Measurements from ENCODE around the gene DDHD1. TPM values are rescaled to one million over a fixed set of nuclear protein-coding genes. Genes with fewer than 3 reads are reported as not detected.
A peak's percentile ranks its signal among the peaks of the same experiment; 100 is the strongest.
"Not testable (repeated sequence)": the region's sequence is repeated elsewhere in the genome, so short reads cannot be mapped to it uniquely, and the experiment has no call there.

DDHD1 gene
- total RNA-seq, 1 experiment from 2014 or later: 20.0 TPM

DNA sequence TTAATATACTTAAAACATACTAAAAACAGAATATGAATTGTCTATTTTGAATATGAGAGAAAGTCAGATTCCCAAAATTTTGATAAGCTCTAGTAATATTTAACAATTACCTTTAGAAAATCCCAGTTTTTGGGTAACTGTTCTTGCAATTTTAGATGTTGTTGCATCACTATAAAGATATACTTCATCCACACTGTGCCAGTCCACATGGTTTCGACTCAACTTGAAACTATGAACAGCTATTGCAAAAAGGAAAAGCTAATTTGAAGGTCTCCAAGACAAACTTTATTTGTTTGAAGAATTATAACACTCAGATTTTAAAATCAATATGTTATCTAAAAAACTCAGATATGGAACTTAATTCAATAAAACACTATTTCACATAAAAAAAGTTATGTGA lies 59.9 kb downstream of the DDHD1 start (continued):
- TF ChIP-seq, protein P1, sequence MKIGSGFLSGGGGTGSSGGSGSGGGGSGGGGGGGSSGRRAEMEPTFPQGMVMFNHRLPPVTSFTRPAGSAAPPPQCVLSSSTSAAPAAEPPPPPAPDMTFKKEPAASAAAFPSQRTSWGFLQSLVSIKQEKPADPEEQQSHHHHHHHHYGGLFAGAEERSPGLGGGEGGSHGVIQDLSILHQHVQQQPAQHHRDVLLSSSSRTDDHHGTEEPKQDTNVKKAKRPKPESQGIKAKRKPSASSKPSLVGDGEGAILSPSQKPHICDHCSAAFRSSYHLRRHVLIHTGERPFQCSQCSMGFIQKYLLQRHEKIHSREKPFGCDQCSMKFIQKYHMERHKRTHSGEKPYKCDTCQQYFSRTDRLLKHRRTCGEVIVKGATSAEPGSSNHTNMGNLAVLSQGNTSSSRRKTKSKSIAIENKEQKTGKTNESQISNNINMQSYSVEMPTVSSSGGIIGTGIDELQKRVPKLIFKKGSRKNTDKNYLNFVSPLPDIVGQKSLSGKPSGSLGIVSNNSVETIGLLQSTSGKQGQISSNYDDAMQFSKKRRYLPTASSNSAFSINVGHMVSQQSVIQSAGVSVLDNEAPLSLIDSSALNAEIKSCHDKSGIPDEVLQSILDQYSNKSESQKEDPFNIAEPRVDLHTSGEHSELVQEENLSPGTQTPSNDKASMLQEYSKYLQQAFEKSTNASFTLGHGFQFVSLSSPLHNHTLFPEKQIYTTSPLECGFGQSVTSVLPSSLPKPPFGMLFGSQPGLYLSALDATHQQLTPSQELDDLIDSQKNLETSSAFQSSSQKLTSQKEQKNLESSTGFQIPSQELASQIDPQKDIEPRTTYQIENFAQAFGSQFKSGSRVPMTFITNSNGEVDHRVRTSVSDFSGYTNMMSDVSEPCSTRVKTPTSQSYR (CRISPR knock-in tag; IDR thresholded peaks at IDR 0.05): no peak

DNA sequence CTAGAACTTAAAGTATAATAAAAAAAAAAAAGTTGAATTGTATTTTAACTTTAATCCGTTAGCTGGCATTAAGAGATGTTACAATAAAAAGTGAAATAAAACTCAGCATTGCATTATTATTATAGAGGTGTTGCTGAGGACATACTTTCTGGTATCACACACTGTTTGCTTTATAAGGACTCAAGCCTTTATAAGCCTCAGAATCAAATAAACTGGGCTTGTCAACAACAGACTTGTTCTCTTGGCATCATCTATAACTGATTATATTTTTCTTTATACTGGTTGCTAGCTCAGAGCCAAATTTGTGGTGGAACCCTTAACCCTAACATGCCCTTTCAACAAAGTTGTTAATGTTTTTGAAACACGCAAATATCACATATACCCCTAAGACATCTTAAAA lies 62.3 kb downstream of the DDHD1 start:
- Mint-ChIP-seq H3K4me3 (no peak overlapping the region), H3K27ac (no peak overlapping the region), H3K4me1 (no peaks in the 10 kb centered on the region), H3K36me3 (peaks cover 28% of the 10 kb centered on the region), H3K9me3 (peaks cover 10% of the 10 kb centered on the region), H3K27me3 (ENCODE audit: low read depth) (no peaks in the 10 kb centered on the region)
- DNase-seq (ENCODE audit: low spot score) (no peak), ATAC-seq (no peak)
- TF ChIP-seq, protein P2, sequence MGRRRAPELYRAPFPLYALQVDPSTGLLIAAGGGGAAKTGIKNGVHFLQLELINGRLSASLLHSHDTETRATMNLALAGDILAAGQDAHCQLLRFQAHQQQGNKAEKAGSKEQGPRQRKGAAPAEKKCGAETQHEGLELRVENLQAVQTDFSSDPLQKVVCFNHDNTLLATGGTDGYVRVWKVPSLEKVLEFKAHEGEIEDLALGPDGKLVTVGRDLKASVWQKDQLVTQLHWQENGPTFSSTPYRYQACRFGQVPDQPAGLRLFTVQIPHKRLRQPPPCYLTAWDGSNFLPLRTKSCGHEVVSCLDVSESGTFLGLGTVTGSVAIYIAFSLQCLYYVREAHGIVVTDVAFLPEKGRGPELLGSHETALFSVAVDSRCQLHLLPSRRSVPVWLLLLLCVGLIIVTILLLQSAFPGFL (CRISPR knock-in tag; IDR thresholded peaks at IDR 0.05; ENCODE audit: borderline replicate concordance): no peak
- TF ChIP-seq, protein P3, sequence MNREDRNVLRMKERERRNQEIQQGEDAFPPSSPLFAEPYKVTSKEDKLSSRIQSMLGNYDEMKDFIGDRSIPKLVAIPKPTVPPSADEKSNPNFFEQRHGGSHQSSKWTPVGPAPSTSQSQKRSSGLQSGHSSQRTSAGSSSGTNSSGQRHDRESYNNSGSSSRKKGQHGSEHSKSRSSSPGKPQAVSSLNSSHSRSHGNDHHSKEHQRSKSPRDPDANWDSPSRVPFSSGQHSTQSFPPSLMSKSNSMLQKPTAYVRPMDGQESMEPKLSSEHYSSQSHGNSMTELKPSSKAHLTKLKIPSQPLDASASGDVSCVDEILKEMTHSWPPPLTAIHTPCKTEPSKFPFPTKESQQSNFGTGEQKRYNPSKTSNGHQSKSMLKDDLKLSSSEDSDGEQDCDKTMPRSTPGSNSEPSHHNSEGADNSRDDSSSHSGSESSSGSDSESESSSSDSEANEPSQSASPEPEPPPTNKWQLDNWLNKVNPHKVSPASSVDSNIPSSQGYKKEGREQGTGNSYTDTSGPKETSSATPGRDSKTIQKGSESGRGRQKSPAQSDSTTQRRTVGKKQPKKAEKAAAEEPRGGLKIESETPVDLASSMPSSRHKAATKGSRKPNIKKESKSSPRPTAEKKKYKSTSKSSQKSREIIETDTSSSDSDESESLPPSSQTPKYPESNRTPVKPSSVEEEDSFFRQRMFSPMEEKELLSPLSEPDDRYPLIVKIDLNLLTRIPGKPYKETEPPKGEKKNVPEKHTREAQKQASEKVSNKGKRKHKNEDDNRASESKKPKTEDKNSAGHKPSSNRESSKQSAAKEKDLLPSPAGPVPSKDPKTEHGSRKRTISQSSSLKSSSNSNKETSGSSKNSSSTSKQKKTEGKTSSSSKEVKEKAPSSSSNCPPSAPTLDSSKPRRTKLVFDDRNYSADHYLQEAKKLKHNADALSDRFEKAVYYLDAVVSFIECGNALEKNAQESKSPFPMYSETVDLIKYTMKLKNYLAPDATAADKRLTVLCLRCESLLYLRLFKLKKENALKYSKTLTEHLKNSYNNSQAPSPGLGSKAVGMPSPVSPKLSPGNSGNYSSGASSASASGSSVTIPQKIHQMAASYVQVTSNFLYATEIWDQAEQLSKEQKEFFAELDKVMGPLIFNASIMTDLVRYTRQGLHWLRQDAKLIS (CRISPR knock-in tag; IDR thresholded peaks at IDR 0.05; ENCODE audit: borderline replicate concordance): no peak
- TF ChIP-seq CREM (CRISPR knock-in tag; IDR thresholded peaks at IDR 0.05): no peak
- TF ChIP-seq ZNF121 (CRISPR knock-in tag; IDR thresholded peaks at IDR 0.05): no peak
- TF ChIP-seq NFE2L1 (CRISPR knock-in tag; IDR thresholded peaks at IDR 0.05): no peak
- TF ChIP-seq, protein P4, sequence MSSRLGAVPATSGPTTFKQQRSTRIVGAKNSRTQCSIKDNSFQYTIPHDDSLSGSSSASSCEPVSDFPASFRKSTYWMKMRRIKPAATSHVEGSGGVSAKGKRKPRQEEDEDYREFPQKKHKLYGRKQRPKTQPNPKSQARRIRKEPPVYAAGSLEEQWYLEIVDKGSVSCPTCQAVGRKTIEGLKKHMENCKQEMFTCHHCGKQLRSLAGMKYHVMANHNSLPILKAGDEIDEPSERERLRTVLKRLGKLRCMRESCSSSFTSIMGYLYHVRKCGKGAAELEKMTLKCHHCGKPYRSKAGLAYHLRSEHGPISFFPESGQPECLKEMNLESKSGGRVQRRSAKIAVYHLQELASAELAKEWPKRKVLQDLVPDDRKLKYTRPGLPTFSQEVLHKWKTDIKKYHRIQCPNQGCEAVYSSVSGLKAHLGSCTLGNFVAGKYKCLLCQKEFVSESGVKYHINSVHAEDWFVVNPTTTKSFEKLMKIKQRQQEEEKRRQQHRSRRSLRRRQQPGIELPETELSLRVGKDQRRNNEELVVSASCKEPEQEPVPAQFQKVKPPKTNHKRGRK (CRISPR knock-in tag; IDR thresholded peaks at IDR 0.05; ENCODE audit: borderline replicate concordance): no peak
- POLR2A ChIA-PET: no interaction called here
- CTCF ChIA-PET: no interaction called here

DNA sequence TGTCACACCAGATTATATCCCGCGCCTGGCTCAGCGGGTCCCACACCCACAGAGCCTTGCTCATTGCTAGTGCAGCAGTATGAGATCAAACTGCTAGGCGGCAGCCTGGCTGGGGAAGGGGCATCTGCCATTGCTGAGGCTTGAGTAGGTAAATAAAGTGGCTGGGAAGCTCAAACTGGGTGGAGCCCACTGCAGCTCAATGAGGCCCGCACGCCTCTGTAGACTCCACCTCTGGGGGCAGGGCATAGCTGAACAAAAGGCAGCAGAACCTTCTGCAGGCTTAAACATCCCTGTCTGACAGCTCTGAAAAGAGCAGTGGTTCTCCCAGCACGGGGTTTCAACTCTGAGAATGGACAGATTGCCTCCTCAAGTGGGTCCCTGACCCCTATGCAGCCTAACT lies 68.2 kb downstream of the DDHD1 start:
- H3K4me3 Mint-ChIP-seq; H3K4me1 Mint-ChIP-seq; ATAC-seq; H3K27ac Mint-ChIP-seq; H3K27me3 Mint-ChIP-seq (ENCODE audit: low read depth); POLR2A ChIA-PET: not testable (repeated sequence)
- Mint-ChIP-seq H3K36me3 (peaks cover 42% of the 10 kb centered on the region), H3K9me3 (peaks cover 15% of the 10 kb centered on the region)
- CTCF ChIA-PET: interaction anchor here (1.2 kb wide), 1 partner anchor 221 kb away, joined by 3 read pairs; no protein-coding TSS in a partner anchor
- DNase-seq (ENCODE audit: low spot score): peak; percentile 13

DNA sequence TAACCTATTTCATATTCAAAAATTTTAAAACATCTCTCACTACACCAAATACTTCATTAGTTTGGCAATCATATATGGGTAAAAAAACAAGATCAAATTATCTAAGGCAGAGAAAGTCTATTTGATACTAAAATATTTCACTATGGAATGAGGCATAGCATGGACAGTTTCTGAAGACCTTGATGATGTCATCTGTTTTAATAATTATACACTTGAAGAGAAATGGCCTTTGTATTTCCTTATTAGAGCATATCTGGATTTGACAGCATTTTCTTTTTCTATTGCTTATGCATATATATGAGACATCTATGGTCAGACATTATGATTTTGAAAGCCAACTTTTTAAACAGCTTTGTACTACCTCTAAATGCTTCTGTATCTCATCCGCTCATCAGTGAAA lies 88.6 kb downstream of the DDHD1 start:
- POLR2A ChIA-PET: no interaction called here
- Mint-ChIP-seq H3K27ac (no peak overlapping the region), H3K4me3 (no peak overlapping the region), H3K9me3 (no peaks in the 10 kb centered on the region), H3K4me1 (peaks cover 6% of the 10 kb centered on the region), H3K36me3 (peaks cover 3% of the 10 kb centered on the region; the same call in 1 of the 2 replicates), H3K27me3 (ENCODE audit: low read depth) (no peaks in the 10 kb centered on the region)
- DNase-seq (ENCODE audit: low spot score) (no peak), ATAC-seq (no peak)
- no peak for TF ChIP-seq ZNF232 (CRISPR knock-in tag; IDR thresholded peaks at IDR 0.05)
- TF ChIP-seq ZNF121 (CRISPR knock-in tag; IDR thresholded peaks at IDR 0.05): no peak
- no peak for TF ChIP-seq JAZF1 (CRISPR knock-in tag; IDR thresholded peaks at IDR 0.05)
- CTCF ChIA-PET: interaction anchor here (1.2 kb wide), 1 partner anchor 153 kb away, joined by 3 read pairs; no protein-coding TSS in a partner anchor
